RCC 7860 (cell line): Measurements from ENCODE around the gene LRRC36.

ENCODE experiments used
- DNase-seq: peaks from one replicate; pipeline ENCODE4 v3.0.0-alpha.2; 2015; ENCODE audit warnings: low spot score
- FAIRE-seq: peaks from 2 replicates; lab custom pipeline; 2012; peaks lifted over from hg19 to GRCh38; lab: Jason Lieb, UNC

Gene LRRC36

GRCh38 chr16:67421030-67421429 lies 94.4 kb downstream of the LRRC36 start:
- DNase-seq (no peak), FAIRE-seq (no peak)

DNA sequence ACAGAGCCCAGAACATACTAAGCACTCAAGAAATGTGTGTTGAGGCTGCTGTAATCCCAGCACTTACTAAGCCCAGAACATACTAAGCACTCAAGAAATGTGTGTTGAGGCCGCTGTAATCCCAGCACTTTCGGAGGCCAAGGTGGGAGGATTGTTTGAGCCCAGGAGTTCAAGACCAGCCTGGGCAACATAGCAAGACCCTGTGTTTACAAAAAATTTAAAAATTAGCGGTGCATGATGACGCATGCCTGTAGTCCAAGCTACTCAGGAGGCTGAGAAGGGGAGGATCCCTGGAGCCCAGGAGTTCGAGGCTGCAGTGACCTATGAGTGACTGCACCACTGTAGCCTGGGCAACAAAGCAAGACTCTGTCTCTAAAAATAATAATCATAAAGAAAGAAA lies 96.4 kb downstream of the LRRC36 start:
- FAIRE-seq = no peak
- DNase-seq = no peak

DNA sequence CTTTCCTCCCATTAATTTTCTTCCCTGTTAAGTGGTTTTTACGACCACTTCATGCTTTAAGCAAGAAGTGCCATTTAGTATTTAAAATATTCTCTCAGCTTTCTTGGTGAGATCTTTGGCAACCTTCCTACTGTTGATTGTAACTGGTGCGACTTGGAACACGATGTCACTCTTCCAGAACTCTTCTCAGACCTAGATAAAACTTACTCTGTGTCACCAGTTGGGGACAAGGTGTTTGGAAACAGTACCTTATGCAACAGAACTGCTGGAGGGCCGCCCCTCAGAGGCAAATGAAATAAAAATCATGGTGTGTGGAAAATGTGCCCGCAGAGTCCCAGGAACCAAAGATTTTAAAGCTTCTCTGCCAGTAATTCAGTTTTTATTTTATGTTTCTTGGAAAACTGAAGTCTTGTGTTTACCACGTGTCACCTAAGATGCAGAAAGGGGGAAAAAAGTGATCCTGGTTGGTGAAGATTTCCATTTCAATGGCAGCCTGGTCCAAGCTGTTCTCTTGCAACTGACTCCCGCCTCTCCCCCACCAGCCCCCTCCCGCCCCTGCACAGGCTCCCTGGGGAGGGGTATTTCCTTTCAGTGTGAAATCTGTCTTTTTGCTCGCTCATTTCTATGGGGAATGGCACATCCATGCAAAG lies 97.1 kb downstream of the LRRC36 start:
- DNase-seq = no peak
- FAIRE-seq = no peak

DNA sequence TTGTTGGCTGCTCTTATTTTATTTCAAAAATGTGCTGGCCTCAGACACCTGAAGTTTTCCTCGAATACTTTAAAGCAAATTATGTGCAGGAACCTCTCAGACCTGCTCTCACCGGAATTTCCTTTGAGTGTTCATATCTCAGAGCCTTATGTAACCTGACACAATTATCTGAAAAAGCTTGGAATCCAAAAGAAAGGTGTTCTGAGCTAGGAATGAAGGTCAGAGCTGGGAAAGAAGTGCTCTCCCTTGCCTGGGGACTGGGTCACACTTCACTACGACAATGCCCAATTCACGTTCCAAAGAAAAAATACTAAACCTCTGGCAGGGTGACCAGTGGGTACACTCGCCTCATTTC lies 97.6 kb downstream of the LRRC36 start:
- no peak for DNase-seq
- FAIRE-seq = no peak

GRCh38 chr16:67425061-67425460 lies 98.4 kb downstream of the LRRC36 start:
- DNase-seq (no peak), FAIRE-seq (no peak)

- FAIRE-seq (no peak), DNase-seq (no peak)
These were observed 99.0 kb downstream of the LRRC36 start for GRCh38 chr16:67425580-67425979.

GRCh38 chr16:67426022-67426421 lies 99.4 kb downstream of the LRRC36 start:
- DNase-seq (no peak), FAIRE-seq (no peak)

DNA sequence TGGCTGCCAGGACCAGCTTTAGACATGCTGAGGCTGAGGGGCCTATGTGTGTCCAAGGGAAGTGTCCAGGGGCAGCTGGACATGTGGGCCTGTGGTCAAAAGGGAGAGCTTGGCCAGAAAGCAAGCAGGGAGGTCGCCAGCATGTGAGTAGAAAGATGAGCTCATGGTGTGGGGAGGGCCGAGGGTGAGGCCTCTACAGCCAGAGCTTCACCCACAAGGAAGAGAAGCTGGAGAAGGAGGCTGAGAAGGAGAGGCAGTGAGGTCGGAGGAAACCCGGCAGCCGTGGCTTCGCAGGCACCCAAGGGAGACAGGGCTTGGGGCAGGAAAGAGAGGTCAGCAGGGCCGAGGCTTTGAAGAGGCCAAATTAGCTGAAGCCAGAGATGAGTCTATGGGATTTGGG lies 100.3 kb downstream of the LRRC36 start:
- FAIRE-seq (no peak), DNase-seq (no peak)

DNA sequence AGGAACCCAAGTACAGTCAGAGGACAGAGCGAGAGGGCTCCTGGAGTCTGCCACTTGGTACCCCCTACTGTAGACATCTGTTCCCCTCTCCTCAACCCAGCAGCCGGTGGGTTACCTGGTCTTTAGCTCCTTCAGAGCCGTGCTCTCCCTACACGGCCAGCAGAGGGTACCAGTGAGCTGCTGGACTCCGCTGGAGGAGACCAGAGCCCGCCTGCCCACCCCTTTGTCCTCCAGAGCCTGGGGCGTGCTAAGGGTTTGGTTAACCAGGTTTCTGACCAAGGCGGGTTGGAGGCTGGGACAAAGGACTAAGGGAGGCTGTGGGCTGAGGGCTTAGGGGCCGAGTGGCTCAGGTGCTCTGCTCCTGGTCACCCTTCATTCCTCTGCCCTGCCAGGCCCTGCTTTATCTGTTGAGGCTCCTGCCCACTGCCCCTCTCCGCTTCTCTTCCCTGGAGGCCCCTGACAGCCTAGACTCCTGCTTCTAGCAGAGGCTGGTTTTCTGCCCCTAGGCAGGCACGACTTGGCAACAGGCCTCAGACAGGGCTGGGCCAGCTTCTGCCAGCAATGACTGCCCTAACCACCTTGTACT lies 101.6 kb downstream of the LRRC36 start:
- FAIRE-seq = no peak
- DNase-seq = peak; percentile 16

GRCh38 chr16:67429053-67429798 lies 102.6 kb downstream of the LRRC36 start:
- DNase-seq (no peak), FAIRE-seq (no peak)

DNA sequence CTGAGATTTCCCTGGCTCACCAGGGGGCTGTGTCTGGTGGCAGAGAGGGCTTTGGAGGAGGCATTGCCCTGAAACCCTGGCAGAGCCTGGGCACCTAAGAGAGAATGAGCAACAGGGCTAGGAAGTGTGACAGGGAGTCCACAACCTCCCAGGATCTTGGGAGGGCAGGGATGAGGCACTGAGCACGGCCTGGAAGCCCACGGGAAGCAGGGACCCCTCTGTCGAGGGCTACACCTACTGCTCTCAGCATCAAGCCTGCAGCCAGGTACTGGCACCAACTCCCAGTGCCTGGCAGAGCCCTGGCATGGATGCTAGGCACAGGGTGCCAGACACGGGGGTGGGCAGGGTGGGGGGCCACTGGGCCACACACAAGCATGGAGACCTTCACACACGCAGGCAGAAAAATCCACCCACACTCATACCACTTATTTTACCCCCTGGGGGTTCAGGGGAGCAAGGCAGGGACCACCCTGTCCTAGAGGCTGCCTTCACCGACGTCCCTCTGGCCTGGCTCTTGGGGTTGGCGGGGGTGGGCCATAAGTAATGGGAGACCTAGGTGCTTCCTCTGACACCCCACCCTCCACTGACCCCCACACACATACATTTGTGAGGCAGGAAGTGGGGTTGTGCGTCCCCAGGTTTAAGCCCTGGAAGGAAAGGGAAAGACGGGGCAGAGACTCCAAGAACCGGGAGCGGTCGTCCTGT lies 103.3 kb downstream of the LRRC36 start:
- DNase-seq (no peak), FAIRE-seq (no peak)

- FAIRE-seq = no peak
These were observed 103.9 kb downstream of the LRRC36 start for GRCh38 chr16:67430504-67430976.

GRCh38 chr16:67430977-67431774 lies 104.6 kb downstream of the LRRC36 start, which contains the start of gene HSD11B2:
HSD11B2 (plus strand) TSS chr16:67431121; CDS start chr16:67431249, 128 bp downstream.
- DNase-seq (peak; percentile 22), FAIRE-seq (no peak)

More at GRCh38 chr16:67430504-67430976, 103.9 kb downstream of the LRRC36 start:
- DNase-seq = no peak

GRCh38 chr16:67431775-67432505 lies 105.3 kb downstream of the LRRC36 start:
- DNase-seq (no peak), FAIRE-seq (no peak)

GRCh38 chr16:67432506-67432890 lies 105.9 kb downstream of the LRRC36 start:
- no peak for FAIRE-seq
- no peak for DNase-seq

GRCh38 chr16:67433131-67433719 lies 106.6 kb downstream of the LRRC36 start:
- DNase-seq (no peak), FAIRE-seq (no peak)
